ENCODE results near the gene RSBN1.

RSBN1 gene

GRCh38 chr1:113846391-113847035, 34.2 kb upstream of the RSBN1 start:
- H4K20me1 ChIP-seq (ENCODE audit: insufficient read depth, low read length), result no peaks in the 10 kb centered on the region

GRCh38 chr1:113836534-113836933, 24.3 kb upstream of the RSBN1 start:
- no peaks in the 10 kb centered on the region for H3K9me3 ChIP-seq (ENCODE audit: low read length)
- H3K9ac ChIP-seq (ENCODE audit: low read length), result no peak overlapping the region
- no peak overlapping the region for H3K4me3 ChIP-seq (ENCODE audit: low read depth, low read length, poor library complexity, severe bottlenecking)
- H3K4me1 ChIP-seq (ENCODE audit: insufficient read depth, low read length, severe bottlenecking), result no peaks in the 10 kb centered on the region
- H3K4me2 ChIP-seq (ENCODE audit: low read length), result no peak overlapping the region
- no peaks in the 10 kb centered on the region for H3K79me2 ChIP-seq (ENCODE audit: insufficient read depth, low read length)
- peaks cover 59% of the 10 kb centered on the region for H3K36me3 ChIP-seq (ENCODE audit: insufficient read depth, low read length)
- H3K27ac ChIP-seq (ENCODE audit: low read depth, low read length, poor library complexity, severe bottlenecking), result no peak overlapping the region
- H2AFZ ChIP-seq (ENCODE audit: low read length), result no peak overlapping the region
- H3K9me2 ChIP-seq (ENCODE audit: low read depth, low read length), result no peaks in the 10 kb centered on the region
- no peaks in the 10 kb centered on the region for H4K20me1 ChIP-seq (ENCODE audit: insufficient read depth, low read length)
- H3K27me3 ChIP-seq (ENCODE audit: insufficient read depth, low read length), result no peaks in the 10 kb centered on the region
- TF ChIP-seq CTCF (IDR thresholded peaks at IDR 0.05; ENCODE audit: low read length) (no peak), EZH2 (IDR thresholded peaks at IDR 0.05; ENCODE audit: borderline replicate concordance, low read length) (no peak)
- H3F3A ChIP-seq (ENCODE audit: insufficient read depth, low read length), result 0 out of 2 replicates have a peak, but pooled peaks cover 6% of the 10 kb centered on the region

More at GRCh38 chr1:113846391-113847035, 34.2 kb upstream of the RSBN1 start:
- H3K9me3 ChIP-seq (ENCODE audit: low read length), result no peaks in the 10 kb centered on the region
- H3K4me2 ChIP-seq (ENCODE audit: low read length), result no peak overlapping the region
- H3K4me3 ChIP-seq (ENCODE audit: low read depth, low read length, poor library complexity, severe bottlenecking), result no peak overlapping the region
- no peak overlapping the region for H3K9ac ChIP-seq (ENCODE audit: low read length)
- H3K27ac ChIP-seq (ENCODE audit: low read depth, low read length, poor library complexity, severe bottlenecking), result no peak overlapping the region
- no peaks in the 10 kb centered on the region for H3K9me2 ChIP-seq (ENCODE audit: low read depth, low read length)
- no peak overlapping the region for H2AFZ ChIP-seq (ENCODE audit: low read length)
- H3K36me3 ChIP-seq (ENCODE audit: insufficient read depth, low read length), result peaks cover 77% of the 10 kb centered on the region
- TF ChIP-seq EZH2 (IDR thresholded peaks at IDR 0.05; ENCODE audit: borderline replicate concordance, low read length), result no peak
- TF ChIP-seq CTCF (IDR thresholded peaks at IDR 0.05; ENCODE audit: low read length), result no peak
- H3K27me3 ChIP-seq (ENCODE audit: insufficient read depth, low read length), result no peaks in the 10 kb centered on the region
- no peaks in the 10 kb centered on the region for H3K79me2 ChIP-seq (ENCODE audit: insufficient read depth, low read length)
- H3K4me1 ChIP-seq (ENCODE audit: insufficient read depth, low read length, severe bottlenecking), result no peaks in the 10 kb centered on the region
- no peaks in the 10 kb centered on the region for H3F3A ChIP-seq (ENCODE audit: insufficient read depth, low read length)

GRCh38 chr1:113835686-113836290, 23.5 kb upstream of the RSBN1 start:
- Histone ChIP-seq H3K79me2 (ENCODE audit: insufficient read depth, low read length) (no peaks in the 10 kb centered on the region), H3F3A (ENCODE audit: insufficient read depth, low read length) (0 out of 2 replicates have a peak, but pooled peaks cover 6% of the 10 kb centered on the region), H3K4me2 (ENCODE audit: low read length) (no peak overlapping the region), H3K27ac (ENCODE audit: low read depth, low read length, poor library complexity, severe bottlenecking) (no peak overlapping the region), H3K9ac (ENCODE audit: low read length) (no peak overlapping the region), H4K20me1 (ENCODE audit: insufficient read depth, low read length) (no peaks in the 10 kb centered on the region), H3K9me2 (ENCODE audit: low read depth, low read length) (no peaks in the 10 kb centered on the region), H2AFZ (ENCODE audit: low read length) (no peak overlapping the region), H3K4me3 (ENCODE audit: low read depth, low read length, poor library complexity, severe bottlenecking) (no peak overlapping the region), H3K4me1 (ENCODE audit: insufficient read depth, low read length, severe bottlenecking) (no peaks in the 10 kb centered on the region), H3K27me3 (ENCODE audit: insufficient read depth, low read length) (no peaks in the 10 kb centered on the region), H3K9me3 (ENCODE audit: low read length) (no peaks in the 10 kb centered on the region), H3K36me3 (ENCODE audit: insufficient read depth, low read length) (peaks cover 59% of the 10 kb centered on the region)
- TF ChIP-seq EZH2 (IDR thresholded peaks at IDR 0.05; ENCODE audit: borderline replicate concordance, low read length) (no peak), CTCF (IDR thresholded peaks at IDR 0.05; ENCODE audit: low read length) (peak; percentile 46)
